Retinal pigment epithelial cell (primary cell): ENCODE data around the gene FOXR1.
A peak's percentile ranks its signal among the peaks of the same experiment; 100 is the strongest.

Experiments used
- DNase-seq: peaks from one replicate; pipeline ENCODE4 v3.0.0-alpha.2; 2010; ENCODE audit warnings: low read depth
- H3K4me3 ChIP-seq: 2 replicates; pipeline ENCODE4 v1.5.1; 2011; ENCODE audit warnings: mild to moderate bottlenecking, low read length, control low read depth, moderate library complexity
- TF ChIP-seq, protein P1 (sequence below): conservative IDR thresholded peaks from 2 replicates; pipeline ENCODE4 v1.5.1; 2011; ENCODE audit warnings: low read depth, low read length, control low read depth, inconsistent platforms

FOXR1 gene

DNA sequence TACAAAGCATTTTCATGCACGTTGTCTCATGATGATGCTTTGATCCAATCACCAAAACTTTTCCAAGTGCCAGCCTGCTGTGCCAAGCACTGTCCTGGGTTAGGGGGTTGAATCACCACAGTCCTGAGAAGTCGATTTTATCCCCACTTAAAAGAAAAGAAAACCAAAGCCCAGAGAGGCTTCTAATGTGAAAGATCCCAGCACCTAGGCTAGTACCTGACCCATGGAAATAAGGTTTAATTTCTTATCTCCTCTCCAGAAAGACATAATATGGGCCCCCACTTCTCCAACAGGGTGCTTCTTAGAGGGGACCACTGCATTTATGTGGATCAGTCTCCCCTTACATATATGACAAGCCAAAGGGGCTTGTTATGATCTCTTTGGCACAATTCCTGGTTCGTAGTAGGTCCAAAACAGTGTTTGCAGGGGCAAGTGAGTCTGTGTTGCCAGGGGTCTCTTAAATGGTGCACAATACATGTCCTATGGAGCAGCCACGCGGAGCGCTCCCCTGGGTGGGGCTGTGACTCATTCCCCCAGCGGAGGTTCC, 43.9 kb upstream of the FOXR1 start:
- H3K4me3 ChIP-seq, result peak overlapping the region; percentile 81
- DNase-seq, result no peak
- TF ChIP-seq, protein P1, sequence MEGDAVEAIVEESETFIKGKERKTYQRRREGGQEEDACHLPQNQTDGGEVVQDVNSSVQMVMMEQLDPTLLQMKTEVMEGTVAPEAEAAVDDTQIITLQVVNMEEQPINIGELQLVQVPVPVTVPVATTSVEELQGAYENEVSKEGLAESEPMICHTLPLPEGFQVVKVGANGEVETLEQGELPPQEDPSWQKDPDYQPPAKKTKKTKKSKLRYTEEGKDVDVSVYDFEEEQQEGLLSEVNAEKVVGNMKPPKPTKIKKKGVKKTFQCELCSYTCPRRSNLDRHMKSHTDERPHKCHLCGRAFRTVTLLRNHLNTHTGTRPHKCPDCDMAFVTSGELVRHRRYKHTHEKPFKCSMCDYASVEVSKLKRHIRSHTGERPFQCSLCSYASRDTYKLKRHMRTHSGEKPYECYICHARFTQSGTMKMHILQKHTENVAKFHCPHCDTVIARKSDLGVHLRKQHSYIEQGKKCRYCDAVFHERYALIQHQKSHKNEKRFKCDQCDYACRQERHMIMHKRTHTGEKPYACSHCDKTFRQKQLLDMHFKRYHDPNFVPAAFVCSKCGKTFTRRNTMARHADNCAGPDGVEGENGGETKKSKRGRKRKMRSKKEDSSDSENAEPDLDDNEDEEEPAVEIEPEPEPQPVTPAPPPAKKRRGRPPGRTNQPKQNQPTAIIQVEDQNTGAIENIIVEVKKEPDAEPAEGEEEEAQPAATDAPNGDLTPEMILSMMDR, result no peak

GRCh38 chr11:118928101-118928869, 43.3 kb upstream of the FOXR1 start:
- TF ChIP-seq, protein P1, result peak; percentile 92
- DNase-seq, result no peak
- H3K4me3 ChIP-seq, result peak overlapping the region; percentile 81

GRCh38 chr11:118928870-118929500, 42.6 kb upstream of the FOXR1 start:
- DNase-seq, result no peak

DNA sequence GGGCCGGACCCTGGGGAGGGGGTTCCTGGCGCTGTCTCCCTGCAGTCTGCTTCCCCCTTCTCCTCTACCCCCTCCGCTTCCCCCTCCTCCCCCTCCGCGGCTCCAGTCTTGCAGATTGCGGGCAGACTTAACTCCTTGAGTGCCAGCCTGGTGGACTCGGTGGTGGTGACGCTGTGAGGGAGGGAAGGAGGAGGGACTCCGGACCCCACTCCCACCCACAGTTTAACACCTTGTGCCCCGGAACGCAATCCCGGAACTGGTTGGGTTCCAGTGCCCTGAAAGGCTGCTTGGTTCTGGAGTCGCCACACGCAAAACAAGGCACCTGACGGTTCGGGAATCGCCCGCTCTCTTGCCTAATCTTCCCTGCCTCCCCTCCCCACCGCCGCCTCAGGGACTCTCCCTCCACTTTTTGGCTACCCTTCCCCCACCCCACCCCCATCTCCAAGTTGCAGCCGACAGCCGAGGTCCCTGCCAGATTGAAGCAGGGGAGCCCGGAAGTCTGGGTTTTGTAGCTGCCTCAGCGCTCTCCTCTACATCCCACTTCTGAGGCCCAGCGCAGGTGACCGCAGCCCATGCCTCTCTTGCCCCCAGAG, 42.0 kb upstream of the FOXR1 start:
- TF ChIP-seq, protein P1, result no peak
- peak overlapping the region; percentile 81 for H3K4me3 ChIP-seq
- no peak for DNase-seq

More at GRCh38 chr11:118928870-118929500, 42.6 kb upstream of the FOXR1 start:
- TF ChIP-seq, protein P1, result no peak
- H3K4me3 ChIP-seq, result peak overlapping the region; percentile 81

DNA sequence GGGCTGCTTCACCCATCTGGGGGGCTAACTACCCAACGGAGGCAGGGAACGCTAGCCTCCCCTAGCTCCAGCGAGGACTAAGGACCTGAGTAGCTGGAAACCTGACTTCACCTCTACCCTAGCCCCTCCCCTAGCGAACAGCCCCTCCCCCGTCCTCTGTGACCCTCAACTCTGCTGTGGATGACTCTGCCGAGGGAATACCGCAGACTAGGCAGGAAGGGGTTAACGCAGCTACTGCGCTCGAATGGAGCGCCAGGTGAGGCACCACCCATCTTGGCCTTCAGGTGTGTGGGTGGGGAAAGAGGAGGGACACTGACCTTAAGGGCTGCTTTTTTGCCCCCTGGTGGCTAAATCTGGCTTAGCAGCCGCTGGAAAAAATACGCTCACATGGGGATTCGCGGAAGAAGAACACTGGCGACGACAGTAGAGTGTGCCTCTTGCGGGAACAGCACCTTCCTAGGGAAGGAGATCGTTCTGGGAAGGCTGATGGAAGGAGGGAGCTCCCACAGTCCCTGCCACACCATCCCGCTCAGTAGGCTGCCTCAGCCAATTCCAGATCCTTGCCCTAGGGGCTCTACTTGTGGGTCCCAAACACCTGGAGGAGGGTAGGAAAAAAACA, 41.4 kb upstream of the FOXR1 start:
- H3K4me3 ChIP-seq, result peak overlapping the region; percentile 81
- TF ChIP-seq, protein P1, result peak; percentile 98
- DNase-seq, result no peak

GRCh38 chr11:118931571-118931970, 40.0 kb upstream of the FOXR1 start:
- no peak overlapping the region for H3K4me3 ChIP-seq
- DNase-seq, result no peak
- TF ChIP-seq, protein P1, result no peak
